ENCODE results near the gene STK24.
A peak's percentile ranks its signal among the peaks of the same experiment; 100 is the strongest.

The STK24 gene

DNA sequence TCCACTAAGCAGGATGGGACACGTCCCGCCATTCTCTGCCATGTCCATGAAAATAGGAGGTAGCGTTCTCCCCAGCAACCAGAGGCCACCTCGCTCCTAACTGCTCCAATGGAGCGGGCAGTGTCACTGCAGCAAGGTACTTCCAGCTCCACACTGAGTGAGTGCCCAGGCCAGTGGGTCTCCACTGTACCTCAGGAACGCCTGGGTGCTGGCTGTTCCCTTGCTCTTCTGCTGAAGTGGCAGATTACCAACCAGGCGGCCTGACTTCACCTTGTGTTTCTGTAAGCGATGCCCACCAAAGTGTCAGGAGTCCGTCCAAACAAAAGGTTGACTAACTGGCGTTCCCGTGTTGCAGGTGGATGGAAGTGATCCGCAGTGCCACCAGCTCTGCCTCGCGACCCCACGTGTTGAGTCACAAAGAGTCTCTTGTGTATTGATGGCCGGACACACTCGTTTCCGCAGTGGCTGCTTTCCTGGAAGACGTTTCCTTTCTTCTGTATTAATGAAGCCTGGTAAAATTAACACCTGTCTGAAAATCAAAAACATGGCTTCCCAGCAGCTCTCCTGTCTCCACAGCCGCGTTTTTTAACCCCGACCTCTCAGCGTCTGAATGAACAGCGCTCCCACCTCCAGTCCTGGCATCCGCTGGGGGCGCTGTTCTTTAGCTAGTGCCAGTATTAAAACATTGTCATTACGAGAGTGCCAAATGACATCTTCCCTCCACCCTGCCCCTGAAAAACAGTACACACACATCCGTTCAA lies 128.8 kb downstream of the STK24 start:
- TF ChIP-seq ZFX (IDR thresholded peaks at IDR 0.05) = no peak
- TF ChIP-seq, protein P1, sequence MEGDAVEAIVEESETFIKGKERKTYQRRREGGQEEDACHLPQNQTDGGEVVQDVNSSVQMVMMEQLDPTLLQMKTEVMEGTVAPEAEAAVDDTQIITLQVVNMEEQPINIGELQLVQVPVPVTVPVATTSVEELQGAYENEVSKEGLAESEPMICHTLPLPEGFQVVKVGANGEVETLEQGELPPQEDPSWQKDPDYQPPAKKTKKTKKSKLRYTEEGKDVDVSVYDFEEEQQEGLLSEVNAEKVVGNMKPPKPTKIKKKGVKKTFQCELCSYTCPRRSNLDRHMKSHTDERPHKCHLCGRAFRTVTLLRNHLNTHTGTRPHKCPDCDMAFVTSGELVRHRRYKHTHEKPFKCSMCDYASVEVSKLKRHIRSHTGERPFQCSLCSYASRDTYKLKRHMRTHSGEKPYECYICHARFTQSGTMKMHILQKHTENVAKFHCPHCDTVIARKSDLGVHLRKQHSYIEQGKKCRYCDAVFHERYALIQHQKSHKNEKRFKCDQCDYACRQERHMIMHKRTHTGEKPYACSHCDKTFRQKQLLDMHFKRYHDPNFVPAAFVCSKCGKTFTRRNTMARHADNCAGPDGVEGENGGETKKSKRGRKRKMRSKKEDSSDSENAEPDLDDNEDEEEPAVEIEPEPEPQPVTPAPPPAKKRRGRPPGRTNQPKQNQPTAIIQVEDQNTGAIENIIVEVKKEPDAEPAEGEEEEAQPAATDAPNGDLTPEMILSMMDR (conservative IDR thresholded peaks at IDR 0.05) = peak; percentile 85
- no peak overlapping the region for H3K27ac ChIP-seq

DNA sequence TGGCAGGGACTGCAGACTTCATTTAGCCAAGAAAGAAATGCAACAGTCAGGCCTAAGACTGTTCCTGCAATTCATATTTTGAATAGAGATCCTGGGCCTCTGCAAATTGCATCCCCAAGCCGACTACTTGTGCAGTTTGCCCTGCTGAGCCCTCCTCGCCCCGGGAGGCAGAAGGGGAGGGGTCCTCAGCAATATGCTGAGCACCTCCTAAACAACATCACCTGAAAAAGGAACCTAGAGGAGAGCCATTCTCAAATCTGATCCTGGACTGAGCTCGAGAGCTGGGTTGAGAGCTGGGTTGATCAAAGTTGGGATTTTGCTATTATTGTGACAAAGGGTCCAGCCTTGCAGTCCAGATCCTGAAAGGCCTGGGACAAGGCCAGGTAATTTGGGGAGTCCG lies 129.8 kb downstream of the STK24 start:
- no peak overlapping the region for H3K27ac ChIP-seq
- TF ChIP-seq, protein P1 (conservative IDR thresholded peaks at IDR 0.05) = no peak
- TF ChIP-seq ZFX (IDR thresholded peaks at IDR 0.05) = no peak

DNA sequence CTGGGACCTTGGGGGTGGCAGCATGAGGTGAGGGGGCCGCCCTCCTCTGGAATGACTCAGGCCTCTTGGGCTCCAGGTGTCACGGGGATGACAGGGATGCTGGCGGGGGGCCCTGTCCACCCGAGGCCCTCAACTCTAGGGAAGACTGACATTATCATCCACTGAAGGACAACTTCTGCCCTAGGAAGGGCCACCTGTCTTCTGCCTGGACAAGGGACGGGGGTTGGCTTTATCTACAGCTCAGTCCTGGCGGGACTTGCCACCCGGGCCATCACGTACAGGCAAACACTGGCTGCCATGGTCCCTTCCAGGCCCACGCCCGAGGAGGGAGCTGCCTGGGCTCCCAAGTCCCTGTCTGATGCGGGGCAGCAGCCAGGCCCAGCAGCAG lies 130.7 kb downstream of the STK24 start:
- TF ChIP-seq, protein P1 (conservative IDR thresholded peaks at IDR 0.05) = no peak
- no peak for TF ChIP-seq ZFX (IDR thresholded peaks at IDR 0.05)
- H3K27ac ChIP-seq = no peak overlapping the region

- TF ChIP-seq, protein P1 (conservative IDR thresholded peaks at IDR 0.05) = peak; percentile 93
- no peak for TF ChIP-seq ZFX (IDR thresholded peaks at IDR 0.05)
- H3K27ac ChIP-seq = no peak overlapping the region
Observed at GRCh38 chr13:98445340-98446233, 131.3 kb downstream of the STK24 start.

GRCh38 chr13:98444381-98444780 lies 132.5 kb downstream of the STK24 start:
- TF ChIP-seq ZFX (IDR thresholded peaks at IDR 0.05) = no peak
- TF ChIP-seq, protein P1 (conservative IDR thresholded peaks at IDR 0.05) = no peak
- H3K27ac ChIP-seq = no peak overlapping the region

- TF ChIP-seq, protein P1 (conservative IDR thresholded peaks at IDR 0.05) = no peak
- no peak for TF ChIP-seq ZFX (IDR thresholded peaks at IDR 0.05)
- H3K27ac ChIP-seq = no peak overlapping the region
Observed at GRCh38 chr13:98443800-98444325, 133.0 kb downstream of the STK24 start.

- no peak overlapping the region for H3K27ac ChIP-seq
- TF ChIP-seq ZFX (IDR thresholded peaks at IDR 0.05) = no peak
- TF ChIP-seq, protein P1 (conservative IDR thresholded peaks at IDR 0.05) = no peak
Observed at GRCh38 chr13:98443329-98443728, 133.6 kb downstream of the STK24 start.
